ENCODE measurements around the gene SPOCD1. TPM values are rescaled to one million over a fixed set of nuclear protein-coding genes. Genes with fewer than 3 reads are reported as not detected.

The SPOCD1 gene
- total RNA-seq, 3 donors from 2014 or later = 0.15 to 11.1 (median 1.1) TPM

GRCh38 chr1:31752258-31752657 lies 63.6 kb downstream of the SPOCD1 start:
- TF ChIP-seq CTCF (IDR thresholded peaks at IDR 0.05) (no peak), POLR2A (IDR thresholded peaks at IDR 0.05) (no peak), POLR2AphosphoS5 (IDR thresholded peaks at IDR 0.05) (no peak)
- peaks cover 2 to 4% of the 10 kb centered on the region in 2 donors for H3K4me1 ChIP-seq
- no peaks in the 10 kb centered on the region for H3K27me3 ChIP-seq
- intact Hi-C loops (cut with DNase I; ENCODE audit: low total_unique reads) = no loop called here
- no peaks in the 10 kb centered on the region for H3K36me3 ChIP-seq
- DNase-seq (ENCODE audit: low spot score in 2 of 2) = no peak
- no peak overlapping the region for H3K27ac ChIP-seq
- no peak overlapping the region for H3K4me3 ChIP-seq
- H3K9me3 ChIP-seq = no peaks in the 10 kb centered on the region

GRCh38 chr1:31751822-31752241 lies 64.0 kb downstream of the SPOCD1 start:
- Histone ChIP-seq H3K36me3 (no peaks in the 10 kb centered on the region), H3K27me3 (no peaks in the 10 kb centered on the region), H3K4me1 (peaks cover 2 to 4% of the 10 kb centered on the region in 2 donors), H3K4me3 (no peak overlapping the region), H3K27ac (no peak overlapping the region), H3K9me3 (no peaks in the 10 kb centered on the region)
- intact Hi-C loops (cut with DNase I; ENCODE audit: low total_unique reads) = no loop called here
- TF ChIP-seq CTCF (IDR thresholded peaks at IDR 0.05) = no peak
- TF ChIP-seq POLR2A (IDR thresholded peaks at IDR 0.05) = no peak
- TF ChIP-seq POLR2AphosphoS5 (IDR thresholded peaks at IDR 0.05) = no peak
- DNase-seq (ENCODE audit: low spot score in 2 of 2) = no peak

GRCh38 chr1:31750858-31751510 lies 64.8 kb downstream of the SPOCD1 start:
- intact Hi-C loops (cut with DNase I; ENCODE audit: low total_unique reads) = no loop called here
- no peaks in the 10 kb centered on the region for H3K9me3 ChIP-seq
- no peak overlapping the region for H3K4me3 ChIP-seq
- TF ChIP-seq POLR2A (IDR thresholded peaks at IDR 0.05) (no peak), POLR2AphosphoS5 (IDR thresholded peaks at IDR 0.05) (no peak), CTCF (IDR thresholded peaks at IDR 0.05) (no peak)
- H3K36me3 ChIP-seq = no peaks in the 10 kb centered on the region
- no peak for DNase-seq (ENCODE audit: low spot score in 2 of 2)
- no peak overlapping the region for H3K27ac ChIP-seq
- peaks cover 2 to 4% of the 10 kb centered on the region in 2 donors for H3K4me1 ChIP-seq
- H3K27me3 ChIP-seq = no peaks in the 10 kb centered on the region

GRCh38 chr1:31749785-31750735 lies 65.8 kb downstream of the SPOCD1 start:
- intact Hi-C loops (cut with DNase I; ENCODE audit: low total_unique reads) = no loop called here
- Histone ChIP-seq H3K4me3 (no peak overlapping the region), H3K27me3 (no peaks in the 10 kb centered on the region), H3K4me1 (peaks cover 0 to under 1% of the 10 kb centered on the region in 2 donors), H3K27ac (no peak overlapping the region), H3K36me3 (no peaks in the 10 kb centered on the region), H3K9me3 (no peaks in the 10 kb centered on the region)
- TF ChIP-seq CTCF (IDR thresholded peaks at IDR 0.05) (no peak), POLR2A (IDR thresholded peaks at IDR 0.05) (no peak), POLR2AphosphoS5 (IDR thresholded peaks at IDR 0.05) (no peak)
- no peak for DNase-seq (ENCODE audit: low spot score in 2 of 2)

- intact Hi-C loops (cut with DNase I; ENCODE audit: low total_unique reads) = no loop called here
- Histone ChIP-seq H3K27ac (no peak overlapping the region), H3K36me3 (no peaks in the 10 kb centered on the region), H3K4me1 (no peaks in the 10 kb centered on the region), H3K4me3 (no peak overlapping the region), H3K27me3 (no peaks in the 10 kb centered on the region), H3K9me3 (no peaks in the 10 kb centered on the region)
- no peak for TF ChIP-seq CTCF (IDR thresholded peaks at IDR 0.05)
- no peak for TF ChIP-seq POLR2AphosphoS5 (IDR thresholded peaks at IDR 0.05)
- no peak for TF ChIP-seq POLR2A (IDR thresholded peaks at IDR 0.05)
- no peak for DNase-seq (ENCODE audit: low spot score in 2 of 2)
Observed at GRCh38 chr1:31748365-31748764, 67.5 kb downstream of the SPOCD1 start.
